ENCODE results near the gene DDR2.

Gene DDR2

DNA sequence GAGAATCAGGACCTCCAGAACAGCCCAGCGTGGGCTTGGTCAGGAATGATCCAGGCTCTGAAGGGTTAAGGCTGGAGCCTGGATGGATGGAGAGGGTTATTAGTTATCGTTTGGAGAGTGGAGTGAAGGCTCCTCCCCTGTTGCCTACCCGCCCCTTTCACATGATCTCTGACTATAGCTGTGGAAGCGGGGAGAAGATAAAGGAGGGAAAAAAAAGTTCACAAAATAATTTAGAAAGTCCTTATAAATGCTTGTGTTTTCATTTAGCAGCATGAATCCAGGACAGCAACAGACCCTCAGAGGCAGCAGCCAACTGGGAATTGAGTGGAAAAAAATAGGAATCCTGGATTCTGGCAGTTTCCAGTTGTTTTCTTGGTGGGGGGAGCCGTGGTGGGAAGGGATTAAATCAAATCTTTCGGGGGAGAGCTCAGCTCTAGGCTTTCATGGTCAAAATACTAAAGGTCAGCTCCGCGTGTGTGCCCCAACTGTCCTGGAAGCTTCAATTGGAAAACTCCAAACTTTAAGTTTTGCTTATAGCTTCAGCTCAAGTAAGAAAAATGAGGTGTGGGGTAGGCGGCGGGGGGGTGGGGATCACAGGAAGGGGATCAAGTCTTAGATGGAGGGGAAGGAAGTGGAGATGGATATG lies 595 bp upstream of the DDR2 start:
- no peak for DNase-seq

DNA sequence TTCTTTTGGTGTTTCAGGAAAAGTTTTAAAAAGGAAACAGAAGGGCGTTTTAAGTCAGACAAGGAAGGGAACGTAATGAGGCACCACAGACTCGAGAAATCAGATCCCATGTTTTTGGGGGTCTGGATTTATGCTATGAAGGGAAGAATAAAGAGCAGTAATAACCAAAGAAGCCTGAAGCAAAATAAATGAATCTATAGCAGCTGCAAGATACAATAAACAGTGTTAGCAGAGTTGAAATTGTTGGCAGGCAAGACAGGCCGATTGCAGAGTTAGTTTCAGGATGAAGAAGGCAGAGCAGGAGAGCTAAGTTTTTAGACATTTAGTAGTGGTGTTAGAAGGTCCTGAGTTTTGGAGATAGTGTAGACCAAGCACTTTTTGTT lies 425 bp downstream of the DDR2 start:
- DNase-seq, result no peak

DNA sequence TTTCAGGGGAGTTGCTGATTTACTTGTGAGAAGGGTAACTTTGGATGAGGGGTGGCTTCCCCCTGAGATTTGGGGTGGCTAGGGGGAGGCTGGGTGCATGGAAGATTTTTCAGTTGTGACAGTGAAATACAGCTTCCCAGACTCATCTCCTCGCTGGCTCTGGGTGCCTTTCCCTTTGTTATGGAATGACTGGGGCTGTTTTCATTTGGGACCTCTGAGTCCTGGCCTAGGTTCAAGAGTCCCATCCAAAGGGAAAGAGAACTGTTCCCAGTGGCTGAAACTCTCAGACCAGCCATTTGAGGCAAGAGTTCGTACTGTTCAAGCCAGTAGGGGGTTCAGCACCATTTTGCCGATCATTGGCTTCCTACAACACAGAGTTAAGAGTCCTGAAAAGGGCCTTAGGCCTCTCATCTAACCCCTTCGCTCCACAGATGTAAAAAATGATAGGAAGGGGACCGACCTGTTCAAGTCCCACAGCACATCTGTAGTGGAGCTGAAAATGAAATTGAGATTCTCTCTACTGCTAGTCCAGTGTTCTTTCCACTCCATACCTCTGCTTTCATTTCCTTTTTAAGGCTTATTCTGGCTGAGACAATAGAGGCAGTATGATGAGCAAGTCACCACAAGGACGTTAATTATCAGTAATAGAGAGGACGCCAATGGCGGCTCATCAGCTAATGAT lies 958 bp downstream of the DDR2 start:
- no peak for DNase-seq

DNA sequence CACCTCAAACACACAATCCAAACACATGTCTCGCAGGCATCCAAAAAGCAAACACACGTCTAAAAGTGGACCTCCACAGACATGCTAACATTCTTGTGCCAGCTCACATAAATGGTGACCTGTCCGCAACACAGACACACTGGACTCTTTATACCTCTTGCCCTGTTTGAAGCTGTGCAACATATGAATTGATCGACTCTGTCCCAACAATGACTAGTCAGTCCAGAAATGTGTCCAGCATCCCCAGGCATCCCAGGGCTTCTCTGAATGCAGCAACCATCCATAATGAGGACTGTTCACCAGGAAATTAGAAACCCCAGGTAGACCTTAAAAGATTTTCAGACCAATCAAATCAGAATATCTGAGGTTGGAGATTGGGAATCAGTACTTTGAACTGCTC lies 3.2 kb downstream of the DDR2 start:
- DNase-seq, result no peak

DNA sequence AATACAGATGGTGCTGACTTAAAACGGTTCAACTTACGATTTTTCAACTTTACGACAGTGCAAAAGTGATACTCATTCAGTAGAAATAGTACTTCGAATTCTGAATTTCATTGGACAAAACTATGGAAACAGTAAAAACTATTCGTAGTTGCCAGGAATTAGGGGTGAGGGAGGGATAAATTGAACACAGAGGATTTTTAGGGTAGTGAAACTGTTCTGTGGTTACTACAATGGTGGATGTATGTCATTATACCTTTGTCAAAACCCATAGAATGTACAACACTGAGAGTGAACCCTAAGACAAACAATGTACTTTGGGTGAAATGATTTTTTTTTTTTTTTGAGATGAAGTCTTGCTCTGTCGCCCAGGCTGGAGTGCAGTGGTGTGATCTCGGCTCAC lies 7.5 kb downstream of the DDR2 start:
- no peak for DNase-seq

DNA sequence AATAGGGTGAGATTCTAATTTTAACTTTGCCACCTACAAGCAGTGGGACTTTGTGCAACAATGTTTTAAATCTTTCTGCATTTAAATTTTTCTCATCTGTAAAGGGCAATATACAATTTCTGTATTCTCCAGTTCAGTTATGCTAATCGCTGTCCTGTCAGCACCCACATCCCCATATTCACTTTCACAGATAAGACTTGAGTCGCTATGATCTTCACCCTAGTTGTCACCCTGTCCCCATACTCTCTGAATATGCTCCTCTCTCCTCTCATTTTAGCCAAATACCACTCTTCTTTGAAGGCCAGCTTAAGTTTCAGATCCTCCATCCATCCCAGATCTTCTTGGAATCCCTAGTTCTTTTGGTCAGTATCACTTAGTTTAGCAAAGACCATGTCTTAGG lies 8.8 kb downstream of the DDR2 start:
- DNase-seq, result no peak

DNA sequence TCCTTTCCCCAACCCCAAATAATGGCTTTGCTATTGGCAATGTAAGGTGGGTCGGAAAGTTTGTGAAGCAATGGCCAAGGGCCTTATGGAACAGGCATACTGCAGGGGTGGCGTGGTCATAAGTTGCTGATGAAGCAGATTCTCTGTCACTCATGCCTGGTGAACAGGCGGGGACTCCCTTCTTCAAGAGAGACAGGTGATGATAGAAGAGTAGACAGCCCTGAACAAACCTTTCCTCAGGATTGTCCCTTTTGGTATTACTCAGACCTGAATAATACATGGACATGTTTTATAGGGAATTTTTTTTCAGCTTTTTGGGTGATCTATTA lies 12.7 kb downstream of the DDR2 start:
- DNase-seq, result no peak

DNA sequence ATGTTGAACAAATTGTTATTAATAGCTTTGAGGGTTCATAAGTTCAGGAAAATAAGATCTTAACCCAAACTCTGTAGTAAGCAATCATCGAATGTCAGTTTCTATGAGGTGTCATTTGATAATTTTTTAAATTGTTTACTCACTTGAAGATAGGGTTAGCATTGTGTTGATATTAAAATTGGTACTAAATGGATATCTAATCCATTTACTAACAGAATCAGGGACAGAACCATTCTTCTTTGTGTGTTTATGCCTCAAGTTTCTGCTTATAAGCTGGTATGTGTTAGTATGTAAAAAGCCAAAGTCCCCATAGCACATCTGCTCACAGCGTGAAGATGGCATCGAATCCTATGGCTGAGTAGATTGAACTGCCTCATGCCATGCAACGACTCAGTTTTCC lies 13.4 kb downstream of the DDR2 start:
- DNase-seq, result no peak

DNA sequence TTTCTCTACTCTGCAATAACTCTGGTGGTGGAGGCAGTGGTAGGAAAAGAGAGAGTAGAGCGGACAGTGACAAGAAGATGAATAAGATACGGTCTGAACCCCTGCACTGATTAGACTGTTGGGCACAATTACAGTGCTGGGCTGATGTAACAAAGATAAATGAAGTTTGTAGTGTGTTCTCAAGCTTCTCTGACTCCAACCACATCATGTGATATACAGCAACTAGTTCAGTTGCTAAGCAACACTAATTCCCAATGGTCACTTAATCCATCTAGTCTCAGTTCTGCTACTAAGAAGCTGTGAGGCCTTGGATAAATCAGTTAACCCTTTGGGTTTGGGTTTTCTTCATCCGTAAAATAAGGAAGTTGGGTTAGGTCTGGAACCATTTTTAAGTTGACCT lies 17.3 kb downstream of the DDR2 start:
- no peak for DNase-seq

DNA sequence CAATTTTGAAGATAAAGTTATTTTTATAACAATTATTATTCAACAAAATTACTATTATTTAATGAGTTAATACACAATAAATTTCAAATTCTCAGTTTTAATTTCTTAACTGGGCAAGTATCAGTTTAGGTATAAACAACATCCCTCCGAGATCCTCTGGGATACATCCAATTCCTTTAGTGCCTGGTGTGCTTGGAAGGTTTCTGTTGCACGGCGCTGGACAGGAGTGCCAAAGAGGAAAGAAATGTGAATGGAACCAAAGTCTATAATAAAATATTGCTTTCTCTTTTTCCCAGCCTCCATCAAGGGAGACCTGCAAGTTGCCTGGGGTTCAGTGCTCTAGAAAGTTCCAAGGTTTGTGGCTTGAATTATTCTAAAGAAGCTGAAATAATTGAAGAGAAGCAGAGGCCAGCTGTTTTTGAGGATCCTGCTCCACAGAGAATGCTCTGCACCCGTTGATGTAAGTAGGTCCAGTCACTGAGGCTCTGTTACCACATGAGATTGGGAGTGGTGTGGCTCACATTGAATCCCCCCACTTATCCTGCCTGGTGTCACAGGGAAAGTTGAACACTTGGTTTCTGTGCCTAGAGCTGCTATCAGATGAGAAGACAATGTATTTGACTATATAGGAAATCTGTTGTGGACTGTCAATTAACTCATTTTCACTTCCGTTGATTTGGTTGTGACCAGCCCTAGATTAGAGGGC lies 22.8 kb downstream of the DDR2 start:
- no peak for DNase-seq

DNA sequence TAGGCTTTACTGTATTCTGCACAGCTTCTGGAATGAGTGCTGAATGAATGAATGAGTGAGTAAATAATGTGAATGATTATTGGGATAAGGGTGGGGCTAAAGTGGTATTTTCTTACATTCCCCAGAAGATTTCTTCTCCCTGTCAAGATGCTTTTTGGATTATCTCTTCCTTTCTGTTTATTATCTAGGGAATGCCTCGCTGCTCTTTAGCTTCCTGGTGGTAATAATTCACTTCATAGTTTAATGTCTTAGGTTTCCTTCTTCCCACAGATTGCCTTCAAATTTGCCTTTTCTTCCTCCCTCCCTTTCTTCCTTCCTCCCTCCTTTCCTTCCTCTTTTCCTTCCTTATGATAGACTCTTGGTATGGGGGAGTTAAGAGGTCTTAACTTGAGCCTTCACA lies 24.0 kb downstream of the DDR2 start:
- DNase-seq, result no peak

DNA sequence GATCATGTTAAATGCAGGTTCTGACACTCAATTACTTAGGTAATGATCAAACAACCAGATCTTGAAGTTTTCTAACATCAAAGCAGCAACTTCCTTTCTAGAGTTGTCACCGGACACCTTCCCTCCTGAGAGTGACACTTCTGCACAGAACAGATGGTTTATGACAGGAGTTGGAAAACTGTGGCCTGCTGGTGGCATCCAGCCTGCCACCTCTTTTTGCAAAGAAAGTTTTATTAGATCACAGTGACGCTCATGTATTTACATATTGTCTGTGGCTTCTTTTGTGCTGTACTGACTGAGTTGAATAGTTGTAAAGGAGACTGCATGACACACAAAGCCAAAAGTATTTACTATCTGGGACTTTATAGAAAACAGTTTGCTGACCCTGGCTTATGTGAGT lies 28.3 kb downstream of the DDR2 start:
- no peak for DNase-seq

DNA sequence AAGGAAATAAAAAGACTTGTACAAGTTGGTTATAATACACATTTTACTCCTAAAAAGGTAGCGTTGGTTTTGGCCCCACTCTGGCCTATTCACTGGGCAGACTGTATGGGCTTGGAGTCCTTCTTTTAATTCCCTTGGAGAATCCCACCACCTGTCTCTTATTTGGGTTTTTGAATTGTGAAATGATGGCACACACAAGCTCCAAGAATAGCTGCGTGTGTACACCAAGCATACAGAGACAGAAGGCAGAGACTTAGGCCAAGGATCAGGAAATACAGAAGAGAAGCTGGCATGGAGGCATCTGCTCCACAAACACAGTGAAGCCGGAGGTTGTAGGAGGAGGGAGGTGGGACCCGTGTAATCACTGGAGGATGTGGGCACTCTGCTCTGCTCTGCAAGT lies 29.1 kb downstream of the DDR2 start:
- no peak for DNase-seq

DNA sequence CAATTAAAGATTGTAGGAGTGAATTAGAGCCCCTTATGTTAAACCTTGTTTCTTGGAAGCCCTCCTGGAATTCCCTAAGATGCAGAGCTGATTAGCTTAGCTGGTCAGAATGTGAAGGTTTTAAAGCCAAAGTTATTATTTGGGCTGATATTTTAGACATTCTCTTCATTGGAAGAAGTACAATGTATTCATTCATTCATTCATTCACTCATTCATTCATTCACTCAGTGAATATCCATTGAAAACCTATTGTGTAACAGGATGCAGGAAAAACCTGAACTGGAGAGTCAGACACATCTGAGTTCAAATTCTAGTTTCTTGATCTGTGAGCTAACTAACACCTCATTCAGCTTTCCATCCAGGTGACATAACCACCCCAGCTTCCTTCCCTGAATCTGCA lies 29.7 kb downstream of the DDR2 start:
- DNase-seq, result no peak

DNA sequence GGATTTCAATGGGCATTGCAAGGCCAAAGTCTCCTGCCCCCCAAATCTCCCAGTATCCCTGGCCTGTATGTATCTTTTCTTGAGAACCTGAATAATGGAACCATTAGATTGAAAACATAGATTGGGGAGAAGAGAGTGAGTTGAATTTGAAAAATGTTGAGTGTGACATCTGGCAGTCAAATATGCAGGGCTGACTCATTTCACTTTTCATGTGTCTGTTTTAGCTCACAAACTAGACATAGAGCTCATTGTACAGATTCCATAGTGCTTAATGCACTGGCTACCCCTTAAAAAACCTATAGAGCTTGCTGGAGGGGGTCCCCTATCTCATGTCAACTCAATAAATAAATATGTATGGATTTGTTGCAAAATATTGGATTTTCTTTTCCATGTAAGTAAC lies 30.8 kb downstream of the DDR2 start:
- DNase-seq, result no peak

DNA sequence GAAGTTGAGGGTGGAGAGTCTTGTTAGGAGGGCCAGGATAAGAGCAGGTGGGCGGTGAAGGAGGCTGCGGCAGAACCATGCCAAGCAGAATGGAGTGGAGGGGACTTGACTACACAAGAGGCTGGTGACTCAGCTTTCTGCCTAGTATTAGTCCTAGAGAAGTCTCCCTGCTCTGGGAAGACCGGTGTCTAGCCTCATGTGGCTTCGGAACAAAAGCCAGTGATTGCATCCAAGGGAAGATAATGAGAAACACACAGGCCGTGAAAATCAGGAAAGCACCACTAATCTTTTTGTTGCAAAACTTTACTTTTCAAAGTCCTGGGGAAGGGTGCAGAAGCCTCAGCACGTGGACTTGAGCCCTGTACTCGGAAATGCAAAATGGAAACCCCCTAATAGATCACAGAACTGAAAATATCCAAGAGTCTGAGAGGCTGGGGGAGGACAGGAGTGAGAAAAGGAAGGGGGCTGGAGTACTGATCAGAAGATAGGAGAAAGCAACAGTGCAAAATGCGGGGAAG lies 31.4 kb downstream of the DDR2 start:
- no peak for DNase-seq

DNA sequence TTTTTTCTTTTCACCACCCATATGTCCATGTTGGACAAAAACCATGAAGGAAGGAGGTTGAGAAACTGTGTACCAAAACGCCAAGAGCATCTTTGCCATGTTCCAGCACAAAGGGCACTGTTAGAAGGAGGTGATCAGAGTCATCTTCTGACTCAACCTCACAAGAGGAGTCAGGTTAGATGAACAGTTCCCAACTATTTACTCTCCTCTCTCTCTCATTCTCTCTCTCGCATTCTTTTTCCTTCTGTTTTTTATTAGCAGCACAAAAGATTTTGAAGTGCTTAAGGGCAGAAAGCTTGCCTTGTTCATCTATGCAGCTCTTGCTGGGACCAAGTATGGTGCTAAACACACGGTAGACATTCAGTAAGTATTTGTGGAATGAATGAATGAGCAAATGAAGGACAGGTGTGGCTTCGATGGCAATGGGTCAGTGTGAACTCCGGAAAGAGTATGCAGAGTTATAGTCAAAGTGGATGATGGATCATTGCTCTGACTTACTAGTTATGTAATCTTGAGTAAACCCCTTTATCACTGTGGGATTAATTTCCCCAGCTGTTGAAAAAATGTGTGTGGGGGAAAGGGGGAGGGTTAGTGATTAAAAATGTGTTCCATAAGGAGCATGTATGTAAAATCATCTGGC lies 33.9 kb downstream of the DDR2 start:
- DNase-seq, result no peak

DNA sequence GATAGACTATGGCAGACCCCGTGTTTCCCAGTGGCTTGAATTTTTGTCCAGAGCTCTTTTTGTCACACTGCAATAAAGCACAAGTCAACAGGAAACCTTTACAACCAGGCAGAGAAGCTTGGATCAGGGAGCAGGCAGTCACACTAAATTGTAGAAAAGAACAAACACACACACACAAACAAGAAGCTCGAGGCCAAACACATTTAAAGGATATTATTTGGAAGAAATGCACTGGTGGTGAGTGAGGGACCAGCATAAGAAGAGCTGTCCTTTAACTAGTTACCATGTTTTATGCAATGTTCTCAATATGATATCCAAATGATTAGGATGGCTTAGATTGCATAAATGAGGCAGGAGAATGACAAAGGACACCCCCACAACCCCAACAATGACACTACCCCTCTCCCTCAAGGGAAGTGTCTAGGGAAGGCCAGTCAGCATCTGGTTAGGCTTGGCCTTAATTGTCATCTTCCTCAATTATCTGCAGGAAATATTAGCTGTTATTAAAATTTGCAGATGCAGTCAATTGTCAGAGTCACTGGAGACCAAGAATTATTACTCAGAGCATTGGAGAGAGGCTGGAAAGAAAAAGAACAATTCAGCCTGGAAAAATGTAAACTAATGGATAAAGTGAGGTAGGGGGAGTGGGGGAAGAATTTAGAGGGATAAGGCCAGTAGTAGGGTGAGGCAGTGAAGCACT lies 35.3 kb downstream of the DDR2 start:
- DNase-seq, result no peak

DNA sequence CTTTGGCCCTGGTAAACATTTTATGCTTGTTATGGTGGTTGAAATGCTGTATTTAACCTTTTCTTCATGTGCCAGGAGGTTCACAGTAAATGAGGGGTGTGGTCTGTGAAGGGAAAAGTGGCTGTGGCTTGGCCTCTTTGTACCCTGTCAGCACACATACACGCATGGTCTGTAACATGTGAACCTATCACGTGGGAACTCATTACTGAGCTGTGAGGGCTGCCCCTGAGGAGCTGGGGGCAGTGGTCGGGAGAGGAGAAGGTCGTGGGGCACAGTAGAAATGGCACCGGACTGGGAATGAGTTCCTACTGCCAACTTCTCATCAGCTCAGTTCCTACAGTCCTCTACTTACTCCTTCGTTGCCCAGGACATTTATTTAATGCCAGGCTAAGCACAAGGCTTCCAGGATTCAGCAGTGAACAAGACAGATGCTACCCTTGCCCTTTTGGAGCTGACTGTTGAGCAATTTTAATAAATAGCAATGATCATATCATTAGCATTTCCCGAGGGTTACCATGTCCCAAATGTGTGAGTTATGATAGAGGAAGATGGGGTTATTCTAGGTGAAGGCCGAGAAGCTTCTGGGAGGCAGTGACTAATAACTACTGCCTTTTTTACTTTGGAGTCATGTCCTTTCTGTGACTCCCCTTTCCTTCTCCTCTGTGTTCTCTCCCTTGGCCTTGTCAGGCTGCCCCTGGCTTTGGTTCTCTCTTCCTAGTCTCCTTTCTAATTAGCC lies 38.8 kb downstream of the DDR2 start:
- no peak for DNase-seq

DNA sequence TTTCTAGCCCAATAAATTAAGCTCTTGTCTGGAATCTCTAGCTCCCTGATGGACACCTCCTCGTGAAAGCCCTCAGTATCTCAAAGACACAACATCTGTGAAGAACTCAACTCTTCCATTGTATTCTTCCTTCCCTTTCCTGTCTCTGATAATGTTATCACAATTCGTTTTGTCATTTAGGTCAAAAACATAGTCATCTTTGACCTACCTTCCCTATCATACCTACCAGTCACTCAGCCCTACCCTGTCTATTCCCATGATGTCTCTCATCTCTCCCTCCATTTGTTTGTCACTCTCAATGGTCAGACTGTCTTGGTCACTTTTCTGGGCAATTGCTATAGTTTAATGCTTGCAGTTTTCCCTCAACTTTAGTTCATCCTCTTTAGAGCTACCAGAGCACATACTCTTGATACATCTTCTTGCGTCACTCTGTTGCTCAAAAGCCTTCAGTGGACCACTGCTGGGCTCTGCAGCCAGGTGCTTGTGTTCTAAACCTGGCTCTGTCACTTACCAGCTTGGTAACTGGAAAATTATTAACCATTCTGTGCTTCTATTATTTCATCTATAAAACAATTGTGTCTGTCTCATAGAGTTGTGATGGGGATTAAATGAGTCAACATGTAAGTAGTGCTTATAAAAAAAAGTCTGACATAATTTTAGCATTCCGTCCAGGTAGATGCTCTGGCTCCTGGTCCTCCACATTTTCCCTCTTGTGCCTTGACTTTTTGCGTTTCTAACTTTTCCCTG lies 39.6 kb downstream of the DDR2 start:
- DNase-seq, result no peak

DNA sequence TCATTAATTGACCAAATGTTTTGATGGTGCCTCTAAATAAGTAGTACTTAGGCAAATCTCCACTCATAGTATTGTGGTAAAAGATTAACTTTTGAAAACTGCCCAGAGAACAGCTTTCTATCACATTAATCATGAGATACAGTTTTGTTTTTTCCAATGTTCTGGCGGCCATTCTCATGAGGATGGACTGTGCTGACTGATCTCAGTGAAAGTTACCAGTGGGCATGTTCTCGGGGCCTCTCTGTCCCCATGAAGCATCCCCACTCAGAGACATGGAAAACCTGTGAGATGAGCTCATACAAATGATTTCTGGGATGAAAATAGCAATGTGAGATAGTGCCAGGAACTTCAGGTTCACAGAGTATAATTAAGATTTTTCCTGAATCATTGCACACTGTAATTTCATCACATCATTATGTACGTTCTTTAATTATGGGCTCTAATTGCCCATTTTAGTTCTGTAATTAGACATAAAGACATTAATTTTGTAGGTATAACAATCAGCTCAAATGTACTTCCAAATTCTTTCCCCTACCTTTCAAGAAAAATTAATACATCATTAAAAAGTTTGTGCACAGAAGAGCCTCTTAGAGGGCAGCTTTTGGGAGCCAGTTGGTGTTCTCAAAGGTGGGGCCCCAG lies 40.5 kb downstream of the DDR2 start:
- DNase-seq, result no peak

All from CD4-positive, alpha-beta T cell treated with Interleukin-15 for 1 hour (primary cell).